Transverse colon (tissue), 4 donors: ENCODE results near the gene PHACTR2. TPM values are rescaled to one million over a fixed set of nuclear protein-coding genes. Genes with fewer than 3 reads are reported as not detected.
"Not testable (repeated sequence)": the region's sequence is repeated elsewhere in the genome, so short reads cannot be mapped to it uniquely, and the experiment has no call there.

Source experiments
- DNase-seq: peaks from one replicate; pipeline ENCODE4 v3.0.0-alpha.2; 2019
- H3K27ac ChIP-seq, 4 donors: fragments of 200-600 bp; sonication (generic); 2 replicates each; pipeline ENCODE4 v1.5.1; 2016 to 2018; ENCODE audit warnings: inconsistent platforms in 4 of 4
- H3K27me3 ChIP-seq: fragments of 200-600 bp; sonication (generic); 2 replicates; pipeline ENCODE4 v1.5.1; 2017; ENCODE audit warnings: inconsistent platforms
- H3K36me3 ChIP-seq, 4 donors: fragments of 200-600 bp; sonication (generic); 2 replicates each; pipeline ENCODE4 v1.5.1; 2017 to 2019; ENCODE audit warnings: inconsistent platforms in 4 of 4
- H3K4me1 ChIP-seq, 4 donors: fragments of 200-600 bp; sonication (generic); 2 replicates each; pipeline ENCODE4 v1.5.1; 2017 to 2020; ENCODE audit warnings: inconsistent platforms in 4 of 4
- H3K4me3 ChIP-seq, 4 donors: fragments of 200-600 bp; sonication (generic); 1 replicate in 1 of 4; 2 replicates in 3 of 4; pipeline versions ENCODE4 v1.5.1 to v1.6.1; 2017 to 2019; ENCODE audit warnings: inconsistent platforms in 4 of 4
- H3K9me3 ChIP-seq, 2 donors: fragments of 200-600 bp; sonication (generic); 2 replicates each; pipeline ENCODE4 v1.5.1; 2017 to 2019; ENCODE audit warnings: inconsistent platforms in 2 of 2
- EP300 ChIP-seq: sonication (generic); formaldehyde crosslinking; IDR thresholded peaks from one replicate; pipeline ENCODE4 v1.6.1; 2017; ENCODE audit warnings: antibody characterized with exemption, low read depth
- POLR2A ChIP-seq: fragments of 450-650 bp; IDR thresholded peaks from one replicate; pipeline ENCODE4 v1.6.1; 2016; ENCODE audit warnings: antibody characterized with exemption, mild to moderate bottlenecking, moderate library complexity
- POLR2AphosphoS5 ChIP-seq, 3 donors: sonication (generic); formaldehyde crosslinking; IDR thresholded peaks; one replicate each; pipeline ENCODE4 v1.6.1; 2016; ENCODE audit warnings: antibody characterized with exemption in 3 of 3
- WGBS, 2 donors: methylation state at CpG; one replicate each; pipeline ENCODE4 v1.1.5; 2018; ENCODE audit warnings: low coverage in 1 of 2; 5-methylcytosine and 5-hydroxymethylcytosine counted together
- in situ Hi-C, 4 donors: fragments of 200-750 bp; cut with MboI; loops; one replicate each; pipeline versions ENCODE4 v1.15.0 to v1.15.1; 2017; ENCODE audit warnings: low sequenced_read_pairs in 3 of 4, low pct_ligation_motif_present in 1 of 4, low pct_unique_long_range_greater_than_20kb in 1 of 4
- intact Hi-C: fragments of 100-400 bp; cut with DNase I; formaldehyde crosslinking; loops from one replicate; pipeline ENCODE4 v1.15.1; 2023; ENCODE audit warnings: low total_unique reads
- total RNA-seq, 4 donors: library from RNA; depleted of rRNA; stranded (reverse); fragments of >200 nt; gene quantifications; one replicate each; pipeline ENCODE4 v1.1.0, GENCODE V29; 2016
- TF ChIP-seq, protein P1 (sequence below), 5 experiments: fragments of 200-600 bp in 3 of 5; fragments of 450-650 bp in 2 of 5; sonication (generic) in 3 of 5; IDR thresholded peaks; 1 replicate in 2 of 5; 2 replicates in 3 of 5; pipeline ENCODE4 v1.5.1; 2016 to 2017; ENCODE audit warnings: antibody characterized with exemption in 5 of 5, inconsistent platforms in 3 of 5, mild to moderate bottlenecking in 2 of 5, moderate library complexity in 1 of 5

The PHACTR2 gene
- total RNA-seq, 4 donors from 2014 or later: 38.6 to 56.8 (median 48.7) TPM

DNA sequence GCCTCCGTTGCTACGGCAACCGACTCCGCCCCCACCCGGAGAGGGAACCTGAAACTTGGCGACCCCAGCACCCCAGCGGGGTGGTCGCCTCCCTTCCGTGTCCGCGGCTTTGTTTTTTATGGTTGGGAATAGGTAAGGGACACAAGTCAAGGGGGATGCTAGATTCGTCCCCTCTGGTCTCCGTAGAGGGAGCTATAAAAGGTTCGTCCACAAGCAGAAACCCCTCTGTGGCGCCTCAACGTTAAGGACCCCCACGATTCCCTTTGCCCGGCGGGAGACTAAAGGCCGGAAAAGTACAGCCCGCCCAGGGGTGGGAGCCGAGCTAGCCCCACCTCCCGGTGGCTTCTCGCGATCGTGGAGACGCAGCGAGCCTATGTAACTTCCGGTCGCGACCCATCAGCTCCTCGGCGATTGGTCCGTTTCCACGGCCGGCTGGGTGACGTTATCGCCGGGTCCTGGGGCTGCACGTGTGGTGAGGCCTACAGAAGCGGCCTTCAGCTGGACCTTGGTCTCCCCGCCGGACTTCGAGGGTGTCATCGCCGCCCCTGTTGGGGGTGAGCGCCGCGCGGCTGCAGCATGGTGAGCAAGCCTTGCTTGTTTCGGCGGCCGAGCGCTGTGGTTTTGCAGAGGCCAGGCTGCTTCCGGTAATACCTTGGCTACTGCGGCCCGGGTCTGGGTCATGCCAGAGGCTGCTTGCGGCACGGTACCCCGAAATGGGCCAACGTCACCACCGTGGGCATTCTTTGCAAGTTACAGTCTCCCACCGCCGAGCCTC, 165.3 kb downstream of the PHACTR2 start, which contains the start of gene LTV1:
LTV1 (plus strand) TSS at position 437 of the 775 bp plus-strand sequence; CDS start at position 577, 140 bp downstream.
- TF ChIP-seq EP300: no peak
- peak; percentile 47 to 81 (median 77) for TF ChIP-seq POLR2AphosphoS5 (IDR thresholded peaks at IDR 0.05)
- TF ChIP-seq POLR2A: peak; percentile 74
- TF ChIP-seq, protein P1, sequence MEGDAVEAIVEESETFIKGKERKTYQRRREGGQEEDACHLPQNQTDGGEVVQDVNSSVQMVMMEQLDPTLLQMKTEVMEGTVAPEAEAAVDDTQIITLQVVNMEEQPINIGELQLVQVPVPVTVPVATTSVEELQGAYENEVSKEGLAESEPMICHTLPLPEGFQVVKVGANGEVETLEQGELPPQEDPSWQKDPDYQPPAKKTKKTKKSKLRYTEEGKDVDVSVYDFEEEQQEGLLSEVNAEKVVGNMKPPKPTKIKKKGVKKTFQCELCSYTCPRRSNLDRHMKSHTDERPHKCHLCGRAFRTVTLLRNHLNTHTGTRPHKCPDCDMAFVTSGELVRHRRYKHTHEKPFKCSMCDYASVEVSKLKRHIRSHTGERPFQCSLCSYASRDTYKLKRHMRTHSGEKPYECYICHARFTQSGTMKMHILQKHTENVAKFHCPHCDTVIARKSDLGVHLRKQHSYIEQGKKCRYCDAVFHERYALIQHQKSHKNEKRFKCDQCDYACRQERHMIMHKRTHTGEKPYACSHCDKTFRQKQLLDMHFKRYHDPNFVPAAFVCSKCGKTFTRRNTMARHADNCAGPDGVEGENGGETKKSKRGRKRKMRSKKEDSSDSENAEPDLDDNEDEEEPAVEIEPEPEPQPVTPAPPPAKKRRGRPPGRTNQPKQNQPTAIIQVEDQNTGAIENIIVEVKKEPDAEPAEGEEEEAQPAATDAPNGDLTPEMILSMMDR (IDR thresholded peaks at IDR 0.05): peak in 1 of 5 experiments; percentile 3
- WGBS, 2 donors: 0% methylated on average over 57 of the region's 64 CpGs; no CpG with 5 or more reads in 1 of the 2 donors
- Histone ChIP-seq H3K36me3 (peaks cover 0 to 24% (median 4%) of the 10 kb centered on the region in 4 donors), H3K27ac (peak within 1 kb of the TSS; percentile 88 to 97 (median 90)), H3K4me1 (peaks cover 0 to 21% (median 13%) of the 10 kb centered on the region in 4 donors), H3K4me3 (peak within 1 kb of the TSS; percentile 67 to 82 (median 80)), H3K27me3 (no peaks in the 10 kb centered on the region), H3K9me3 (no peaks in the 10 kb centered on the region)
- DNase-seq: peak; percentile 97
- in situ Hi-C loops: no loop called here
- intact Hi-C loops: no loop called here

DNA sequence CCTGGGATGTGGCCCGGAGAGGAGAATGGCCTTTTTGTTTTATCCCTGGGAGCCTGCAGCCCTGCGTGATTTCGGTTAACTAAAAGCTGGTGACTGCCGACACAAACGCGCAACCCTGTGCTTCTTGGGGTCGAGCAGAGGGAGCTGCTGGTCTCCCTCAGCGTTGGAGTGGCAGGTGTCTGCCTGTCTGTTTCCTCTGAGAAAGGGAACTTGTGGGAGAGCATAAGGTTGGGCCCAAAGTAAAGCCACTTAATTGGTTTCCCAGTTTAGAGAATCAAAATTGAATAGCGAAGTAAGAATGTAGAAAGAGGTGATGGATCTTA, 165.9 kb downstream of the PHACTR2 start:
- peaks cover 0 to 20% (median 12%) of the 10 kb centered on the region in 4 donors for H3K4me1 ChIP-seq
- peaks cover 0 to 25% (median 7%) of the 10 kb centered on the region in 4 donors for H3K36me3 ChIP-seq
- intact Hi-C loops (no loop called here), in situ Hi-C loops (no loop called here)
- peak overlapping the region; percentile 88 to 97 (median 90) for H3K27ac ChIP-seq
- peak overlapping the region; percentile 67 to 82 (median 80) for H3K4me3 ChIP-seq
- WGBS, 2 donors: 1% methylated on average over 9 of the region's 9 CpGs; no CpG with 5 or more reads in 1 of the 2 donors
- no peaks in the 10 kb centered on the region for H3K9me3 ChIP-seq
- TF ChIP-seq, protein P1 (IDR thresholded peaks at IDR 0.05): no peak
- no peak for TF ChIP-seq POLR2AphosphoS5 (IDR thresholded peaks at IDR 0.05)
- no peak for TF ChIP-seq POLR2A
- no peak for TF ChIP-seq EP300
- DNase-seq: no peak
- H3K27me3 ChIP-seq: no peaks in the 10 kb centered on the region

DNA sequence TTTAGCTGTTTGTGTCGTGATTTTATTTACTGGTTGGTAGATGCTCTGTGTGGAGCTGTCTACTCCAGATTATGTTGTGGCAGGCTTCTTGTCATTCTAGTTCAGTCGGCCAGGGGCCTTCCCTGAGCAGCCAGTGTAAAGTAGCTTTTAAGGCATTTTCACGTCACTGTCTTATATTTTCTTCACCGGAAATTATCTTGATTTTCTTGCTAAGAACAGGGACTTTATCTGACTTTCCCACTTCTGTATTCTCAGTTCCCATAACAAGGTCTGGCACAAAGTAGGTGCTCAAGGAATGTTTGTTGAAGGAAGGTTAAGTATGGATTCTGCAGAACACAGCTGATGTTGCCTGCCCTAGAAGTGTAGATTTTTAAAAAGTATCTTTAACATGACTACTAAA, 166.2 kb downstream of the PHACTR2 start:
- H3K4me1 ChIP-seq: peaks cover 0 to 16% (median 10%) of the 10 kb centered on the region in 4 donors
- intact Hi-C loops (no loop called here), in situ Hi-C loops (no loop called here)

DNA sequence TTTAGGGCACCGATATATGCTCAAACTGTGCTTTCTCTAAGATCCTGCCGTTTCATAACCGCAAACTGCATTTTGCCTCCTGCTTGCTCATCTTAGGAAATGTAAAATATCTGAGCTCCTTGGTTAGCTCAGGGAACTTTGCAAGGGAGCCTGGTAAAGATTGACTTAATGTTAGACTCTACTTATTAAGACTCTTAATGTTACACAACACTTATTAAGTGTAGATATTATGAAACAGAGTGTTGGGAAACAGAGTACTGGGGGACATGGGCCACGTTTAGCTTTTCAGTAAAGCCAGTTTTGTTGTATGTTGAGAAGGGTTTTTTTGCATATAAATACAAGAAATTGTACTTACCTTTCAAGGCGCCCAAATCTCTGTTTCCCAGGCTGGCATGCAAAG, 167.3 kb downstream of the PHACTR2 start:
- Histone ChIP-seq H3K4me1 (peaks cover 0 to 14% (median 9%) of the 10 kb centered on the region in 4 donors), H3K4me3 (no peak overlapping the region), H3K27ac (no peak overlapping the region), H3K9me3 (no peaks in the 10 kb centered on the region), H3K27me3 (no peaks in the 10 kb centered on the region), H3K36me3 (peaks cover 0 to 39% (median 9%) of the 10 kb centered on the region in 4 donors)
- TF ChIP-seq POLR2AphosphoS5 (IDR thresholded peaks at IDR 0.05) (no peak), POLR2A (no peak), EP300 (no peak)
- TF ChIP-seq, protein P1 (IDR thresholded peaks at IDR 0.05): no peak
- intact Hi-C loops: no loop called here
- in situ Hi-C loops: no loop called here
- DNase-seq: no peak
- 89 to 95% methylated on average over 5 of the region's 5 CpGs for WGBS, 2 donors

More for the DNA sequence above, 166.2 kb downstream of the PHACTR2 start:
- no peaks in the 10 kb centered on the region for H3K27me3 ChIP-seq
- 0 to 8% methylated on average over 2 to 4 of the region's 4 CpGs for WGBS, 2 donors
- H3K4me3 ChIP-seq: peak overlapping the region; percentile 67 to 82 (median 80)
- TF ChIP-seq POLR2A (no peak), POLR2AphosphoS5 (IDR thresholded peaks at IDR 0.05) (no peak), EP300 (no peak)
- TF ChIP-seq, protein P1 (IDR thresholded peaks at IDR 0.05): no peak
- no peaks in the 10 kb centered on the region for H3K9me3 ChIP-seq
- DNase-seq: no peak
- peak overlapping the region; percentile 88 to 97 (median 90) for H3K27ac ChIP-seq
- peaks cover 0 to 29% (median 8%) of the 10 kb centered on the region in 4 donors for H3K36me3 ChIP-seq

DNA sequence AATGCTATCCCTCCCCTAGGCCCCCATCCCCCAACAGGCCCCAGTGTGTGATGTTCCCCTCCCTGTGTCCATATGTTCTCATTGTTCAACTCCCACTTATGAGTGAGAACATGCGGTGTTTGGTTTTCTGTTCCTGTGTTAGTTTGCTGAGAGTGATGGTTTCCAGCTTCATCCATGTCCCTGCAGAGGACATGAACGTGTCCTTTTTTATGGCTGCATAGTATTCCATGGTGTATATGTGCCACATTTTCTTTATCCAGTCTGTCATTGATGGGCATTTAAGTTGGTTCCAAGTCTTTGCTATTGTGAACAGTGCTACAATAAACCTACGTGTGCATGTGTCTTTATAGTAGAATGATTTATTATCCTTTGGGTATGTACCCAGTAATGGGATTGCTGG, 173.9 kb downstream of the PHACTR2 start:
- intact Hi-C loops, in situ Hi-C loops, H3K4me1 ChIP-seq, DNase-seq, H3K9me3 ChIP-seq, H3K27ac ChIP-seq, H3K27me3 ChIP-seq, H3K4me3 ChIP-seq: not testable (repeated sequence)
- 93 to 99% methylated on average over 3 of the region's 3 CpGs for WGBS, 2 donors
- H3K36me3 ChIP-seq: peaks cover 0 to 74% (median 20%) of the 10 kb centered on the region in 4 donors

DNA sequence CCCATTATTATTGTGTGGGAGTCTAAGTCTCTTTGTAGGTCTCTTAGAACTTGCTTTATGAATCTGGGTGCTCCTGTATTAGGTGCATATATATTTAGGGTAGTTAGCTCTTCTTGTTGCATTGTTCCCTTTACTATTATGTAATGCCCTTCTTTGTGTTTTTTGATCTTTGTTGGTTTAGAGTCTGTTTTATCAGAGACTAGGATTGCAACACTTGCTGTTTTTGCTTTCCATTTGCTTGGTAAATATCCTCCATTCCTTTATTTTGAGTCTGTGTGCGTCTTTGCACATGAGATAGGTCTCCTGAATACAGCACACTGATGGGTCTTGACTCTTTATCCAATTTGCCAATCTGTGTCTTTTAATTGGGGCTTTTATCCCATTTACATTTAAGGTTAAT, 177.3 kb downstream of the PHACTR2 start:
- H3K9me3 ChIP-seq, H3K4me1 ChIP-seq, in situ Hi-C loops, H3K27me3 ChIP-seq, H3K4me3 ChIP-seq, DNase-seq, H3K27ac ChIP-seq, intact Hi-C loops: not testable (repeated sequence)
- WGBS, 2 donors: 92 to 100% methylated on average over 1 of the region's 1 CpG
- peaks cover 0 to 80% (median 26%) of the 10 kb centered on the region in 4 donors for H3K36me3 ChIP-seq
